Esophagus squamous epithelium (tissue), 4 donors: Measurements from ENCODE around the gene ARID2.

Source experiments
- CTCF ChIP-seq, 6 experiments: fragments of 450-650 bp in 4 of 6; fragments of 200-600 bp in 2 of 6; sonication (generic) in 2 of 6; IDR thresholded peaks; one replicate each; pipeline ENCODE4 v1.5.1; 2016 to 2019; ENCODE audit warnings: antibody characterized with exemption in 6 of 6, mild to moderate bottlenecking in 4 of 6, moderate library complexity in 4 of 6
- POLR2A ChIP-seq, 4 donors: fragments of 450-650 bp; IDR thresholded peaks; one replicate each; pipeline ENCODE4 v1.6.1; 2017; ENCODE audit warnings: antibody characterized with exemption in 4 of 4, mild to moderate bottlenecking in 4 of 4, moderate library complexity in 3 of 4

- TF ChIP-seq POLR2A (IDR thresholded peaks at IDR 0.05) = no peak
- no peak for TF ChIP-seq CTCF (IDR thresholded peaks at IDR 0.05)
Observed at GRCh38 chr12:45756666-45757065, 27.2 kb downstream of the ARID2 start.
